Kidney capillary endothelial cell (primary cell): Measurements from ENCODE around the gene KATNAL2.

Experiments used
- DNase-seq: peaks from one replicate; pipeline ENCODE4 v3.0.0-alpha.2; 2018; ENCODE audit warnings: low spot score

KATNAL2 gene, protein sequence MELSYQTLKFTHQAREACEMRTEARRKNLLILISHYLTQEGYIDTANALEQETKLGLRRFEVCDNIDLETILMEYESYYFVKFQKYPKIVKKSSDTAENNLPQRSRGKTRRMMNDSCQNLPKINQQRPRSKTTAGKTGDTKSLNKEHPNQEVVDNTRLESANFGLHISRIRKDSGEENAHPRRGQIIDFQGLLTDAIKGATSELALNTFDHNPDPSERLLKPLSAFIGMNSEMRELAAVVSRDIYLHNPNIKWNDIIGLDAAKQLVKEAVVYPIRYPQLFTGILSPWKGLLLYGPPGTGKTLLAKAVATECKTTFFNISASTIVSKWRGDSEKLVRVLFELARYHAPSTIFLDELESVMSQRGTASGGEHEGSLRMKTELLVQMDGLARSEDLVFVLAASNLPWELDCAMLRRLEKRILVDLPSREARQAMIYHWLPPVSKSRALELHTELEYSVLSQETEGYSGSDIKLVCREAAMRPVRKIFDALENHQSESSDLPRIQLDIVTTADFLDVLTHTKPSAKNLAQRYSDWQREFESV

DNA sequence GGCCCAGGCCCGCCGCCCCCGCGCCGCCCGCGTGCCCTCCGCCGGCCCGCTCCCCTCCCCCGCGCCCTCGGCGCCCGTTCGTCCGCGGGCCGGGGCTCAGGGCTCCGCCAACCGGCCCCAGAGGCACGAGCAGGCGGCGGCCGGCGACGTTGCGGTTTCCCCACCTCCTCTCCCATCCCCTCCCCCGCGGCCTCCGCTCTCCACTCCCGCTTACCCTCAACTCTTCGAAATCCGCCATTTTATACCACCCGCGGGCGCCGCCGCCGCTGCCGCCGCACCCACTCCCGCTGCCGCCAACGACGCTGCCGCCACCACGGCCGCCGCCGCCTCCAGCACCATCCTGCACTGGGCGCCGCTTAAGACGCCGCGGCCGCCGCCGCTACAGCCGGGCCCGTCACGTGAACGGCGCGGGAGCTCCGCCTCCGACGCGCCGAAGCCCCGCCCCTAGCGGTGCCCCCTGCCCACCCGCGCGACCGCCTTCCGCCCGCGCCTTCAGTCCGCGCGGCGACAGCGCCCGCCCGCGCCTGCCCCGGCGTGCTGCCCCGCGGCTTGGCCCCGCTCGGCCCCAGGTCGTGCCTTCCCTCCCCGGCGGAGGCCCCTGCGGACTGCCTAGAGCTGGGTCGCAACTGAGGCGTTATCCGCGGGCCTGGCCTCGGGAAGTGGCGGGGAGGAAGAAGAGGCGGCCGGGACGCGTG is at the start of gene KATNAL2, which contains the start of gene PIAS2:
TSS of gene KATNAL2 (plus strand) at position 495 of the 695 bp plus-strand sequence. CDS start 29,271 bp downstream, outside the sequence.
TSS of gene PIAS2 (minus strand) at position 400 of the 695 bp plus-strand sequence. CDS start at position 238, 162 bp downstream.
- peak; percentile 66 for DNase-seq

DNA sequence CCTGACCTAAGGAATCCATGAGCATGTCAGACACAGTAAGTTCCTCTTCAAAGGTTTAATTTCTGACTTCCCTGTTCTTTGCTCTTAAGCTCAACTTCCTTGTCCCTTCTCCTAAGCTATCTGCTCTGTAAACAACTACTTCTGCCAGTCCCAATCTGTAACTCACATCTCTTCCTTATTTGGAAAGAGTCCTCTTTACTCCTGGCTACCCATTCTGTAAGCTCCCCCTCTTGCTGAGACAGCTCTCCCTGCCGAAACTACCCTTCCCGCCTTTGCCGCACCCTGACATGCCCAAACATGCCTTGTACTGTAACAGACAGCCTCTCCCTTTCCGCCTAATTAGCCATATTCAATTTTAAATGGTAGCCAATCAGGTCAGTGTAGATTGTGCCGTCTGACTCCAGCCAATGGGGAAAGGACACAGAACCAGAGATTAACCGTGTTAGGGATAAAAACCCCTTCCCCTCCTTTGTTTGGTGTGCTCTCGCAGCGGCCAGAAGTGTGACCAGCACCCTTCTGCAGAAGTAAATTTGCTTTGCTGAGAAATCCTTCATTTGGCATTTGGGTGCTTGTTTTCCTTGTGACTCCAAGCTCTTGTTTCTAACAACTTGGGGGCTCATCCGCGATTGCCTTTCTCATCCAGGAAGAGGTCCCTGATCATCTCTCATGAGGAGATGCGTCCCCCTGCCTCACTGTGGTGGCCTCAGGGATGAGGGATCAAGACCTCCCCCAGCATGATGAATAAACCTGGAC is 49.1 kb upstream of the KATNAL2 start:
- no peak for DNase-seq

DNA sequence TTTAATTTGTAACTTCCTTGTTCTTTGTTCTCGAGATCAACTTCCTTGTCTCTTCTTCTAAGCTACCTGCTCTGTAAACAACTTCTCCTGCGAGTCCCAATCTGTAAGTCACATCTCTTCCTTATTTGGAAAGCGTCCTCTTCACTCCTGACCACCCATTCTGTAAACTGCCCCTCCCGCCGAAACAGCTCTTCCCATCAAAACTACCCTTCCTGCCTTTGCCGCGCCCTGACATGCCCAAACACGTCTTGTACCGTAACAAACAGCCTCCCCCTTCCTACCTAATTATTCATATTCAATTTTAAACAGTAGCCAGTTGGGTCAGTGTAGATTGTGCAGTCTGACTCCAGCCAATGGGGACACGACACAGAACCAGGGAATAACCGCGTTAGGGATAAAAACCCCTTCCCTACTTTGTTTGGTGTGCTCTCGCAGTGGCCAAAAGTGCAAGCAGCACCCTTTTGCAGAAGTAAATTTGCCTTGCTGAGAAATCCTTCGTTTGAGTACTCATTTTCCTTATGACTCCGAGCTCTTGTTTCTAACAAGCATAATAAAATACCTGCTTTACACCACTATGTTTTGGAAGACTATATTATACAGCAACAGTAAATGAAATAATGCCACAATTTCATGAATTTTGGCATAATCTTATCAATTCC is 39.9 kb upstream of the KATNAL2 start:
- DNase-seq = no peak

DNA sequence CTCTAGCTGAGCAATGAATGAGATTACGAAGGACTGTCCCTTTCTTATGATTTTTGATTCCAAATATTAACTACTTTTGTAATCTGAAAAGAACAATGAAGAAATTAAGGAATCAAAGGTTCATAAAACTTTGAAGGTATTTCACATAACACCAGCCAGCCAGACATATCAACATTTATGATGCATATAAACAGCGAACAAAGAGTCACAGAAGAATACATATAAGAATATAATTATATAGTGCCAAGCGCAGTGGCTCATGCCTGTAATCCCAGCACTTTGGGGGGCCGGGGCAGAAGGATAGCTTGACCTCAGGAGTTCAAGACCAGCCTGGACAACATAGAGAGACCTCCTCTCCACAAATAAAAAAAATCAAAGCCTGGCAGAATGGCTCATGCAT is 34.2 kb upstream of the KATNAL2 start:
- DNase-seq = no peak

DNA sequence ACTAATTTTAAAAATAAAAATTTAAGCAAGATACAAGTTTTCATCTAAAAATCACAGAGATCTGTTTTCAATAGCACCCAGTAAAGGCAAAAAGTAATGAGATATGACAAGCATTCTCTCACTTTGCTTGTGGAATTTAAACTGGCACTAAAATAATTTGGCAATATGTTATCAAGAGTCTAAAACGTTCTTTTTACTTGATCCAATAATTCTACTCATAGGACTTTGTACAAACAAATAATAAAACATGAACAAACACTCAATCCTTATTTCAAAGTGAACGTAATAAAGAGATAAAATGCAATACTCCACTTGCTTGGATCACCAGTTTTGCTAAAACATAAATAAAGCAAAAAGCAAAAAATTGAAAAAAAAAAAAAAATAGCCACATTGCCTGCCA is 30.5 kb upstream of the KATNAL2 start:
- no peak for DNase-seq

DNA sequence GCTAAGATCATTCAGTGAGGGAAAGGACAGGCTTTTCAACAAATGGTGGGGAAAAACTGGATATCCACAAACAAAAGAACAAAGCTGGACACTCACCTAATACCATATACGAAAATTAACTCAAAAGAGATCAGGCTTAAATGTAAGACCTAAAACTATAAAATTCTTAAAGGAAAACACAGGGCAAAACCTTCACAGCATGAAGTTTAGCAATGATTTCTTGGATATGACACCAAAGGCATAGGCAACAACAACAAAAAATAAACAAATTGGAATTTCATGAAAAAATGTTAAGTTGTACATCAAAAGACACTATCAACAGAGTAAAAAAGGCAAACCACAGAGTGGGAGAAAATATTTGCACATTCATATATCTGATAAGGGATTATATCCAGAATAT is 28.4 kb upstream of the KATNAL2 start:
- DNase-seq = no peak

DNA sequence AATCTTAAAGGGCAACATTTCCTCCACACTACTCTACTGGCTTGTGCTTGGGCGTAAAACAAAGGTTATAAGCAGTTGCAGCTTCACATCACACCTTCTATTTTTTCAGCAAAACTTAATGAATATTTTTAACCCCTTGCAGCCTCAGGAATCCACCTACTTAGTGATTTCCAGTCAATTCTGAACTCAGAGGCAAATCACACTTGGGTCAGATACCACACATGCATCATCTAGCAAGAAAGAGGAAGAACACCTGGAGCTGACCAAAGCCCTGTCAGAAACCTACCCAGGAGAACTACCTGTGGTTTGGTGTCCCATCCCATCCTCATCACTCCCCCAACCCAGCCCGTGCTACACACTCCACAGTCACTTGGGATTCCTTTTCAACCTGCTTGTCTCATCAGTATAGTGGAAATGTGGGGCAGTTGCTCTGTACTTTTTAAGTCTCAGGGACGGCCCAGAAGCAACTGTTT is 25.6 kb upstream of the KATNAL2 start:
- no peak for DNase-seq

DNA sequence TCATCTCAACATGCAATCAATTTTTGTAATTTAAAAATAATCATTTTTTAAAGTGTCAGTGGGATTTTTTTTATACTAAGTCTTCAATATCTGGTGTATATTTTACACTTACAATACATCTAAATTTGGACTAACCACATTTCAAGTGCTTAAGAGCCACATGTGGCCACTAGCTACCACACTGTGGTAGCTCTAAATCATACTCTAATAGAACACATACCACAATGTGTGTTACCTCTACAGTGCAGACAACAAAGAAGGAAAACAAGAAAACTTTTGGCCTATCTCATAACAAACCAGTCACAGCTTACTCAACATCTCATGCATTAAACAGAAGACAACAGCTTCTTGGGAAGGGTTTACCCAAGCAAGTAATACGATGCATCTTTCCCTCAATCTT is 24.6 kb upstream of the KATNAL2 start:
- no peak for DNase-seq

DNA sequence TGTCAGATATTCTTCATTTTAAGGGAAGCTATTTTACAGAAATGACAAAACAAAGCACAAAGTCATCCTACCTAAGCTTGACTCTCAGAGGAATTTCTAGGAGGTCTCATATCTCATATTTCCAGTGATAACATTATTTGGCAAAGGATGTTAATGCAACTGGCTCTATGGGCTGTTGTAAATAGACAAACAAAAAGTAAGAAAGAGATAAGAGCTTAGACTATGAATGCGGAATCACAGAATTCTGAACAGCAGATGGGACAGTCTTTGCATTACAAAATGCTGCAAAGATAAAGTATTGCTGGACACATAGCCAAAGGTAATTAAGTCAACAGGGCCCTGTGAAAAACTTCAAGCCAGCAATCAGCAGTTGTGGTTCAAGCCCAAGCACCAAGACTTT is 24.0 kb upstream of the KATNAL2 start:
- no peak for DNase-seq

DNA sequence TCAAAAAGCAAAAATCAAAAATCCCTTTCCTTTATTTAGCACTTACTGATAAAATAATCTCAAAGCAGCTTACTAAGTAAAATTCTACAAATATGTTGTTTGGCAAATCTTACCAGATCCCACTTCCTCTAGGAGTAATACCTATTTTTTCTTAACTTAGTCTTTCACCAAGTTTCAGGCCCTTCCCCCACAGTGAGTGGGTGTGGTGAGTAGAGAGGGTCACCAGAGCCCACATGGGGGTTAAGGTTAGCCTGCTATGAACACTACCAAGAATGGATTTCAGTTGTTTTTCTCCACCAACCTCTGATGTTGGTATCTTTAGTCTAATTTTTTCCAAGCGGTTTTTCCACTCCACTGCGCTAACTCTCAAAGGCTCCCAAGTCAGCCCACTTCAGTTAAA is 23.3 kb upstream of the KATNAL2 start:
- no peak for DNase-seq

DNA sequence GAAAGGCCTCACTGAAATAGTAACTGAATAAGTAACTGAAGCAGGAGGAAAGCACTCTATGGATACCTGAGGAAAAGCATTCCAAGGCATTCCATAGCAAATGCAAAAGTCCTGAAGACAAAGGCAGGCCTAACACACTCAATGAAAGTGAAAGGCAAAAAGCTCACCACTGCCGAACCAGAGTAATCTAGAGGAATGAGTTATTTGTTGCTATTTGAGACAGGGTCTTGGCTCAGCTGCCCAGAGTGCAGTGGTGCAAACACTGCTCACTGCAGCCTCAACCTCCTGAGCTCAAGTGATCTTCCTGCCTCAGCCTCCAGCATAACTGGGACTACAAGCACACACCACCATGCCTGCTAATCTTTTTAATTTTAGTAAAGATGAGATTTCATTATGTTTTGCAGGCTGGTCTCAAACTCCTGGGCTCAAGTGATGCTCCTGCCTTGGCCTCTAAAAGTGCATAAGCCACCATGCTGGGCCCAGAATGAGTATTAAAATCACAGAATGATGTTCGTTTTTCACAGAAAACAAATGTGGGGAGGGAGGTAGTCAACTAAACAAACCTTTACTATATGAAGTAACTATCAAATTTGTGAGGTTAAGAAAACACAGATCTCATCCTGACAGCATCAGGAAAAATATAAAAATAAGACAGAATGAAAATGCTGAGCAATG is 18.0 kb upstream of the KATNAL2 start:
- no peak for DNase-seq

DNA sequence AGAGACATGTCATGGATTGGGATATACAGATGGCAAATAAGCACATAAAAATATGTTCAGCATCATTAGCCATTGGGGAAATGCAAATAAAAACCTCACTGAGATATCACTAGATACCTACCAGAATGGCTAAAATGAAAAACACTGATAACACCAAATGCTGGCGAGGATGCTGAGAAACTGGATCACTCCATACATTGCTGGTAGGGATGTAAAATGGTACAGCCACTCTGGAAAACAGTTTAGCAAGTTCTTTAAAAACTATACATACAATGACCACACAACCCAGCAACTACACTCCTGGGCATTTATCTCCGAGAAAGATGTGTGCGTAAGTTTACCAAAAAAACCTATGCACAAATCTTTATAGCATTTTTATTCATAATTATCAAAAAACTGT is 14.0 kb upstream of the KATNAL2 start:
- DNase-seq = no peak

DNA sequence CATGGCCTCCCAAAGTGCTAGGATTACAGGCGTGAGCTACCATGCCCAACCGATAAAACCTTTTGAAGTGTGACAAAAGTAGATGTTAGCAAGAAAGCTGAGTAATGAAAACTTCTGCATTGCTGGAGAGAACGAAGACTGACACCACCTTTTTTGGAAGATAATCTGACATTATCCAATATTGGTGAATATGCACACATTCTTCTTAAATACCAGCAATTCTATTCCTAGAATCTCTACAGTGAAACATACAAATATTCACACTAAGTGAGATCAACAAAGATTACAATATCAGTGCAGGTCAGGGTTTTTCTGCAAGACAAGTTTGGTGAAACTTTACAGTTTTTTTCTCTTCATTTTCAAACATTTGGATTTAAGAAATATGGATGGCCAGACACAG is 7.9 kb upstream of the KATNAL2 start:
- DNase-seq = no peak

DNA sequence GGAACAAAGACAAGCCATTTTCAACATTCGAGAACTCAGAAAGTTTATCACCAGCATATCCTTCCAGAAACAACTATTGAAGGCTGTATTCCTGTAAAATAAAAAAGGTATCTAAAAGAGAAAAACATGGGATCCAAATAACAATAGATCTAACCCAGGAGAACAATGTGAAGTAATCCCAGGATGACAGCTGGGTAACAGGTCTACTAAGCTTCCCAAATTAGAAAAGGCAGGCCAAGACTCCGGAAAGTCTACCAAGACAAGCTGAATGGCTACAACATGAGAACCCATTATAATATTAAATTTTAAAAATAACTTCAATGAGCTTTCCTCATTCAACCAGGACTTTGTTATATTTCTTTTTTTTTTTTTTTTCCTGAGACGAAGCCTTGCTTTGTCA is 6.5 kb upstream of the KATNAL2 start:
- DNase-seq = no peak

DNA sequence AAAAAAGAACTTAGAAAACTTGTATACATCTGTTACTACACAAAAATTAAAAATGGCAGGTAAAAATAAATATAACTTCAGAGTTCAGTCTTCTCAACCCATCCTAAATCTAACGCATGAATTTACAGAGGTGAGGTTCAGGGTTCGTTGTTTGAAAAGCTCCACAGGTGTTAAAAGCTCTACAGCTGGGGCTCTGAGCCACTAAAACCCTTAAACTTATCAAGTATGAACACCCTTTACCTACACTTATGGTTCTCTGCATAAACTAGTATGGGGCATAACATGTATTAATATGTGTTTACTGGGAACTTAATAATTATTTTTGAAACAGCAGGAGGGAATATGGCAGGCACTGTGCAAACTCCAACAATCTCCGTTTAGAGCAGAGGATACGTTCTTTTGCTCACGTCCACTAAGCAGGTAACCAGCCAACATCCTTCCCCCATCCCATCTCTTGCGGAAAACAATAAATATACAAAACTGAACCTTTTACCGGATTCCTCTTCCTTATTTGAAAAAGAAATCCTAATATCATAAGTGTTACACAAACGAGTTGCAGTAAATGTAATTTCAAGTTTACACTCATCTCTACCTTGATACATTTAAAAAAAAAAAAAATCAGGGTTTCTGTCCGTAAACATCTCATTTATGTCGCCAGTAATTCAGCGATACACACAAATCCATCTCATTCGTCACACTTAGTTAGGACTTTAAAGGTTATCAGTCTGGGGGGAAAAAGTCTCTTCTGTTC is 1.4 kb upstream of the KATNAL2 start:
- DNase-seq = no peak

DNA sequence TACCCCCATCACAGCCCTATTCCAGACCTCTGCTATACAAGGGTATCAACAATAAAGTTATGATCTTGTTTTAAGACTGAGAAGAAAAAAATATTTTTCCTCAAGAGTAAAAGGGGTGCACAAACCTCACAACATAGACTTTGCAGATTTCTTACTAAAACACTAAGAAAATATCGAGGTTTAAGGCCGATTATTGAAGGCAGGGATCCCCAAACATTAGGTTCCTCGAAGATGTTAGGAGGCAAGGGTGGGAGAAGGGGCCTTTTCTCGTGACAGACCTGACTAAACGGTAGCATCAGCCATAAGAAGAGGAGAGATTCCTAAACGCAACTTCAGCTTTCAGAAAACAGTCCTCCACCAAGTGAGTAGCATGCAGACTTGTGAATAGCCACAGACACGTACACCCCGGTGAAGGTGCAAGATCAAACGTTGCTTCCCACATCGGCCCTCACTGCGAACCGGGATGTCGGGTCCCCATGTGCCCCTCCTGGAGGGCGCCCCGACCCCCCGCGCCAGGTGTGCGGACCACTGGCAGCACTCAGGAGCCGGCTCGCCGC is 773 bp upstream of the KATNAL2 start:
- DNase-seq = peak; percentile 34

DNA sequence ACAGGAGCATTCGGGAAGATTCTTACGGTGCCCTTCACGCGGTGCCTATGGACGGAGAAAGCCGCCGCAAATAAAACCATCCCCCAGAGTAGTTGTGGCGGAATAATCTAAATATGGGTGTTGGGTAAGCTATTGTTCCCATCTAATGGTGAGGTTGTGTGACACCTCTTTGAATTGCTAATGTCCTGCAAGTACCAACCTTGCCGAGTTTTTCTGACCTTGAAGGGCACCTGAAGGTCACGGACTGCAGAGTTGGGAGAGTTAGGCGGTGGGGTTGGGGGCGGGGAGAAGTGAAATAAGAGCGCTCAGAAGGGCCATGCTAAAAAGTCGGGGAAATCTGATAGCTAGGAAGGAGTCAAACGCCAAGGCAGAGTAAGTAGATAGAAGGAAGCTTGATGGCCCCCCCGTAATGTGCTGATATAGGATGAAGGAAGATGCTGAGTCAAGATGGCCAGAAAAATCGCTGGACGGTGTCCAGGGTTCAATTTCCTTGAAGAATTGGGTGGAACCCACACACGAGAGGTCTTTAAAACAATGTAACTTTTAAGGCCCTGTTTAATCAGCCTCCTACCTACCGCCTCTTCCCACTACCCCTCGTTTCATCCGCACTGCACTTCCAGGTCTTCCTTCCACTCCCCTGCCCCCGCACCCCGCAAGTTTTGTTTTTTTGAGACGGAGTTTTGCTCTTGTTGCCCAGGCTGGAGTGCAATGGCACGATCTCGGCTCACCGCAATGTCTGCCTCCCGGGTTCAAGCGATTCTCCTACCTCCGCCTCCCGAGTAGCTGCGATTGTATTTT is 600 bp downstream of the KATNAL2 start:
- DNase-seq = peak; percentile 36

DNA sequence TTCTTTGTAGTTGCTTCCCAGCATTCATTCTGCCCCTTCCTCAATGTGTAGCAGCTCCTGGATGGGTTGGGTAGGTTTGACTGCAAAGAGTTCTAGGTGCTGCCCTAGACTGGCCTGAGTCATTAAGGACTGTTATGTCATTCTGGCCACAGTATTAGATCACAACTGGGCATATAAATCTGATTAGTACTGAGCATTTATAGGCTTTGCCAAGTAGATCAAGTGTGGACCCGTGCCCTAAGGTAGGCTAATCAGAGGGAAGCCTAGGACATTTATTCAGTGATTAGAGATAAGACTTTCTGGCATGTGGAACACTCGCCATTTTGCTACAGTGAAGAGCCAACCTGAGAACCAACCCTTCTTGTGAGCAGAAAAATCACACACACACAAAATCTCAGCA is 2.7 kb downstream of the KATNAL2 start:
- no peak for DNase-seq

DNA sequence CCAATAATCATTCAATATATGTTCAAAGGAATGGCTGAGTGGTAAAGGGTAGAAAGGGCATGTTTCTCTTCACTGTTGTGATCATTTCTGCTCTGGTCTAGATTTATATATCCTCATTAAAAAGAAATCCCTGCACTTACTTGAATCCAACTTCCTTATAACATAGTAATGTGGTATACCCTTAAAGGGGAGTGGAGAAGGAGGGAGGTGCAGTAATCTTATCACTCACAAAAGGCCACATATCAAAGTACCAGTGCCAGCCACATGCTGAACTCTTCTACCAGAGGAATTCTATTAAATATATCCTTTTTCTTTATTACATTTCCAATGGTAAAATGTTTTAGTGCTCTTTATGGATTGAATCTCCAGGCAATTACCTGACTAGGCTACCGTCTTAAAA is 3.3 kb downstream of the KATNAL2 start:
- DNase-seq = no peak
